ENCODE results near the gene SMAD2. TPM values are rescaled to one million over a fixed set of nuclear protein-coding genes. Genes with fewer than 3 reads are reported as not detected.
"Not testable (repeated sequence)": the region's sequence is repeated elsewhere in the genome, so short reads cannot be mapped to it uniquely, and the experiment has no call there.

The SMAD2 gene
- total and polyA plus RNA-seq, 12 donors: 20.9 to 270 (median 140) TPM

- Histone ChIP-seq H3K27me3 (no peaks in the 10 kb centered on the region), H3K27ac (no peak overlapping the region), H3K4me3 (no peak overlapping the region), H3K36me3 (replicated peaks in 1 of 2) (no peaks in the 10 kb centered on the region), H3K4me1 (replicated peaks in 1 of 2) (no peaks in the 10 kb centered on the region), H3K9me3 (replicated peaks in 1 of 3) (no peaks in the 10 kb centered on the region)
- WGBS, 4 donors: 76 to 94% (median 82%) methylated on average over 4 of the region's 4 CpGs
- intact Hi-C loops (cut with DNase I): no loop called here
- no peak for TF ChIP-seq POLR2A (IDR thresholded peaks at IDR 0.05)
- TF ChIP-seq, protein P1, sequence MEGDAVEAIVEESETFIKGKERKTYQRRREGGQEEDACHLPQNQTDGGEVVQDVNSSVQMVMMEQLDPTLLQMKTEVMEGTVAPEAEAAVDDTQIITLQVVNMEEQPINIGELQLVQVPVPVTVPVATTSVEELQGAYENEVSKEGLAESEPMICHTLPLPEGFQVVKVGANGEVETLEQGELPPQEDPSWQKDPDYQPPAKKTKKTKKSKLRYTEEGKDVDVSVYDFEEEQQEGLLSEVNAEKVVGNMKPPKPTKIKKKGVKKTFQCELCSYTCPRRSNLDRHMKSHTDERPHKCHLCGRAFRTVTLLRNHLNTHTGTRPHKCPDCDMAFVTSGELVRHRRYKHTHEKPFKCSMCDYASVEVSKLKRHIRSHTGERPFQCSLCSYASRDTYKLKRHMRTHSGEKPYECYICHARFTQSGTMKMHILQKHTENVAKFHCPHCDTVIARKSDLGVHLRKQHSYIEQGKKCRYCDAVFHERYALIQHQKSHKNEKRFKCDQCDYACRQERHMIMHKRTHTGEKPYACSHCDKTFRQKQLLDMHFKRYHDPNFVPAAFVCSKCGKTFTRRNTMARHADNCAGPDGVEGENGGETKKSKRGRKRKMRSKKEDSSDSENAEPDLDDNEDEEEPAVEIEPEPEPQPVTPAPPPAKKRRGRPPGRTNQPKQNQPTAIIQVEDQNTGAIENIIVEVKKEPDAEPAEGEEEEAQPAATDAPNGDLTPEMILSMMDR (IDR thresholded peaks at IDR 0.05): no peak
- DNase-seq: no peak
These were observed 39.4 kb upstream of the SMAD2 start for GRCh38 chr18:47969816-47970215.

DNA sequence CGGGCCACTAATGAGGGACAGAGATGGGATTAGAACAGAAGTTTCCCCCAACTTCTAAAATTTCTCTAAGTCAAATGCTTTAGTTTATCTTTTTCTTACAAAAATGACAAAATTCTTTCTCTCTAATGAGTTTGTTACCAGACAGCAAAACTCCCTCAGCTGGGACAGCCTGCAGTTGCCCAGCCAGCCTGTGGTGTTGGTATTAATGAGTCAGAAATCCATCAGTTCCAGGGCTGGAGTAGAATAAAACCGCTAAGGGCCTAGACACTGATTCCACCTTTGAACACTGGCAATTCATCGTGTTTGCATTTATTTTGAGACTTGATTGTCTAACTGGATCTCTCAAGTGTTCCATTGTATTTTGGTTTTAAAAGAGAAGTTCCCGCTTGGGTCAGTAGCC, 38.3 kb upstream of the SMAD2 start:
- no peaks in the 10 kb centered on the region for H3K9me3 ChIP-seq (replicated peaks in 1 of 3)
- intact Hi-C loops (cut with DNase I): no loop called here
- H3K4me1 ChIP-seq (replicated peaks in 1 of 2): no peaks in the 10 kb centered on the region
- 80 to 92% (median 85%) methylated on average over 4 of the region's 4 CpGs for WGBS, 4 donors
- no peak for TF ChIP-seq POLR2A (IDR thresholded peaks at IDR 0.05)
- TF ChIP-seq, protein P1 (IDR thresholded peaks at IDR 0.05): no peak
- no peak for DNase-seq
- H3K36me3 ChIP-seq (replicated peaks in 1 of 2): no peaks in the 10 kb centered on the region
- no peaks in the 10 kb centered on the region for H3K27me3 ChIP-seq
- H3K27ac ChIP-seq: no peak overlapping the region
- H3K4me3 ChIP-seq: no peak overlapping the region

DNA sequence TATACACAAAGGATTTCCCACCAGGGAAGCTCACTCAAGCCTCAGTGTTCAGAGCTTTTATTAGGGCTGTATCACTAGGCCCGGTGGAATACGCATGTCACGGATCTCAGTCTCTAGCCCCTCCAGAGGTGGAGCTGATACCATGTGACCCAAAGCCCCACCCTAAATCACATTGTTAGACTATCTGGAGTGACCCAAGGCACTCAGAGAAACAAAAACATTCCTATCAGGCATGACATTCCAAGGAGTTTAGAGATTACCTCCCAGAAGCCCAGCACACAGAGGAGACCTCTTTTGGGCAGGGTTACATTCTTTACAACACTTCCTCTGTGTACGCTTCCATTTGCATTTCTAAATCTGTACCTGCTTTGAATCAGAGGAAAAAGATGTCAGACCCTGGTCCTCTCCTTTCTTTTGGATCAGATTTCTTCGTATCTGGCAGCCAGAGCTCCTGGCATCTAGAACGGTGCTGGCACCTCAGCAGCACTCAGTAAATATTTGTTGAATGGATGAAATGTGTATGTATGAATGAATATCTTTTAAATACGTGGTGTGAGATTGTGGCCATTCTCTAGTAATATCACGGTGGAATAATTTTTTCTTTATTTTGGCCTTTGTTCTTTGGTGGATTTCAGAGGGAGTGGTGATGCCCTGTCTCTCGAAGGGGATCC, 37.7 kb upstream of the SMAD2 start:
- Histone ChIP-seq H3K4me1 (replicated peaks in 1 of 2) (no peaks in the 10 kb centered on the region), H3K36me3 (replicated peaks in 1 of 2) (no peaks in the 10 kb centered on the region), H3K9me3 (replicated peaks in 1 of 3) (no peaks in the 10 kb centered on the region), H3K27ac (no peak overlapping the region), H3K4me3 (no peak overlapping the region), H3K27me3 (no peaks in the 10 kb centered on the region)
- TF ChIP-seq, protein P1 (IDR thresholded peaks at IDR 0.05): no peak
- TF ChIP-seq POLR2A (IDR thresholded peaks at IDR 0.05): no peak
- WGBS, 4 donors: 77 to 85% (median 79%) methylated on average over 9 of the region's 9 CpGs
- intact Hi-C loops (cut with DNase I): no loop called here
- no peak for DNase-seq

- no peak for TF ChIP-seq POLR2A (IDR thresholded peaks at IDR 0.05)
- TF ChIP-seq, protein P1 (IDR thresholded peaks at IDR 0.05): no peak
- 81 to 96% (median 86%) methylated on average over 4 of the region's 4 CpGs for WGBS, 4 donors
- H3K27me3 ChIP-seq: no peaks in the 10 kb centered on the region
- intact Hi-C loops (cut with DNase I): no loop called here
- H3K4me1 ChIP-seq (replicated peaks in 1 of 2): no peaks in the 10 kb centered on the region
- no peak overlapping the region for H3K4me3 ChIP-seq
- peaks cover 0 to 9% (median 0%) of the 10 kb centered on the region in 3 donors for H3K9me3 ChIP-seq (replicated peaks in 1 of 3)
- no peak for DNase-seq
- no peak overlapping the region for H3K27ac ChIP-seq
- no peaks in the 10 kb centered on the region for H3K36me3 ChIP-seq (replicated peaks in 1 of 2)
These were observed 33.6 kb upstream of the SMAD2 start for GRCh38 chr18:47964053-47964452.

- H3K27ac ChIP-seq; DNase-seq; H3K9me3 ChIP-seq (replicated peaks in 1 of 3); H3K27me3 ChIP-seq; intact Hi-C loops (cut with DNase I); H3K4me1 ChIP-seq (replicated peaks in 1 of 2); H3K4me3 ChIP-seq; H3K36me3 ChIP-seq (replicated peaks in 1 of 2): not testable (repeated sequence)
- 94 to 96% (median 96%) methylated on average over 7 of the region's 7 CpGs for WGBS, 4 donors
These were observed 30.5 kb upstream of the SMAD2 start for GRCh38 chr18:47961003-47961402.

Data from adrenal gland (tissue), 12 donors.